ENCODE measurements around the gene DCC.

DCC gene

DNA sequence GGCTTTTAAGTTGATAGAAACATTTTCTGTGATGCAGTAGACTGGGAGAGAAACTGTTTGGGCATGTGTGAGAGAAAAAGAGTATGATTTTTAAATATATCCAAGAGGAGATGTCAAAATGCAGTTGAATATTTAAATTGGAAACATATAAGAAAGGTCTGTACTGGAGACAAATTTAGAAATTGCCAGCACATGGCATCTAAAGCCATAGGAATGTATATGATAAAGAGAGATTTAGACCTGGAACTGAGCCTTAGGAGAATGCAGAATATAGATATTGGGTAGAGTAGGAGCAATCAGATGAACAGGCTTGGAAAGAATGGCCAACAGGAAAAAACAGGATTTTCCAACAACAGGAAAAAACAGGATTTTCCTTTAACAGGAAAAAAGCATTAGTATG, 1203.7 kb downstream of the DCC start:
- CTCF ChIA-PET = no interaction called here
- H3K27ac ChIP-seq = no peak overlapping the region
- no peak for DNase-seq (ENCODE audit: low spot score)
- POLR2A ChIA-PET (ENCODE audit: low non-redundant PET) = no interaction called here
- TF ChIP-seq, protein P1, sequence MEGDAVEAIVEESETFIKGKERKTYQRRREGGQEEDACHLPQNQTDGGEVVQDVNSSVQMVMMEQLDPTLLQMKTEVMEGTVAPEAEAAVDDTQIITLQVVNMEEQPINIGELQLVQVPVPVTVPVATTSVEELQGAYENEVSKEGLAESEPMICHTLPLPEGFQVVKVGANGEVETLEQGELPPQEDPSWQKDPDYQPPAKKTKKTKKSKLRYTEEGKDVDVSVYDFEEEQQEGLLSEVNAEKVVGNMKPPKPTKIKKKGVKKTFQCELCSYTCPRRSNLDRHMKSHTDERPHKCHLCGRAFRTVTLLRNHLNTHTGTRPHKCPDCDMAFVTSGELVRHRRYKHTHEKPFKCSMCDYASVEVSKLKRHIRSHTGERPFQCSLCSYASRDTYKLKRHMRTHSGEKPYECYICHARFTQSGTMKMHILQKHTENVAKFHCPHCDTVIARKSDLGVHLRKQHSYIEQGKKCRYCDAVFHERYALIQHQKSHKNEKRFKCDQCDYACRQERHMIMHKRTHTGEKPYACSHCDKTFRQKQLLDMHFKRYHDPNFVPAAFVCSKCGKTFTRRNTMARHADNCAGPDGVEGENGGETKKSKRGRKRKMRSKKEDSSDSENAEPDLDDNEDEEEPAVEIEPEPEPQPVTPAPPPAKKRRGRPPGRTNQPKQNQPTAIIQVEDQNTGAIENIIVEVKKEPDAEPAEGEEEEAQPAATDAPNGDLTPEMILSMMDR (conservative IDR thresholded peaks at IDR 0.05; ENCODE audit: low read depth) = no peak

DNA sequence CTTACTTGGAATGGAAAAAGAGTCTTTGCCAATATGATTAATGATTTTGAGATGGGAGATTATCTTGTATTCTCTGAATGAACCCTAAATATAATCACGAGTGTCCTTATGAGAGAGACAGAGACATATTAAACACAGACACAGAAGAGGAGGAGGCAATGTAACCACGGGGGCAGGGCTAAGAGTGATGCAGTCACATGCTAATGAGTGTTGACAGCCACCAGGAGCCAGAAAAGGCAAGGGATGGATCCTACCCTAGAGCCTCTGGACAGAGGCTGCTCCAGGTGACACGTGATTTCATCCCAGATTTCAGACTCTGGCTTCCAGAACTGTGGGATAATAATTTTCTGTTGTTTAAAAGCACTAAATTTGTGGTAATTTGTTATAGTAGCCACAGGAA, 1204.9 kb downstream of the DCC start:
- ChIA-PET CTCF (no interaction called here), POLR2A (ENCODE audit: low non-redundant PET) (no interaction called here)
- H3K27ac ChIP-seq = no peak overlapping the region
- no peak for DNase-seq (ENCODE audit: low spot score)
- TF ChIP-seq, protein P1 (conservative IDR thresholded peaks at IDR 0.05; ENCODE audit: low read depth) = no peak

DNA sequence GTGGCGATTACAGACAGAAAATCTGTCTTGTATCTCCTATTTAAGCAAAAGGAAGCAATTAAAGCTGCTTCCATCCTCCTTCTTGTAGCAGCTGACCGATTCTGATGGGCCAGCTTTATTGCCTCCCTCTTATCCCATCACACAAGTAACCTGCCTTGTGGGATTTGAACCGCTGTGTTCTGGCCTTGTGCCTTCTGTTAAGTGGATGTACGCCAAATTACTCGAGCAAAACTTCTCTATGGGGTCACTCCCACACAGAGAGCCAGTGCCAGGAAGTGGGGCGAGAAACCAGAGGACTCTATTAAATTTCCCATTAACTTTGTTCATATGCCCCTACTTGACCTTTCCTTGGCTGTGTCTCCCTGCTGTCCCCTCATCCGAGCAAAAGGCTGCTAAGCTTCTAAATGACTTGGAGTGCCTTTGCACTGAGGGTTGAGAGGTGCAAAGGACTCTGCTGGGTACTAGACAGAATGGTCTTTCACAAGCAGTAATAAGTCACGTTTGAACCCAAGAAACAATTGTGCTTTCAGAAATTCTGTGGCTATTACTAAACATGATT, 1212.0 kb downstream of the DCC start:
- no peak for DNase-seq (ENCODE audit: low spot score)
- H3K27ac ChIP-seq = no peak overlapping the region
- ChIA-PET CTCF (no interaction called here), POLR2A (ENCODE audit: low non-redundant PET) (no interaction called here)
- TF ChIP-seq, protein P1 (conservative IDR thresholded peaks at IDR 0.05; ENCODE audit: low read depth) = no peak

DNA sequence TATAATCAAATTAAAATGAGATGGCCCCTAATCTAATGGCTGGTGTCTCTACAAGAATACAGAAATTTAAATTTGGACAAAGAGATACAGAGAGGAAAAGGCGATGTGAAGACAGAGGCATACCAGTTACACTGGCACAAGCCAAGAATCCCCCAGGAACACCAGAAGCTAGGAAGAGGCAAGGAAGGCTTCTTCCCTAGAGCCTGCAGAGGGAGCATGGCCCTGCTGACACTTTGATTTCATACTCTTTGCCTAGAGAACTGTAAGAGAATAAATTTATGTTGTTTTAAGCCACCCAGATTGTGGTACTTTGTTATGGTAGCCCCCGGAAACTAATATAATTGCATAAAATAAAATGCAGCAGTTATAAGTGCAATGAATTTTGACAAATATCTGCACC, 1213.0 kb downstream of the DCC start:
- DNase-seq (ENCODE audit: low spot score) = no peak
- ChIA-PET CTCF (no interaction called here), POLR2A (ENCODE audit: low non-redundant PET) (no interaction called here)
- TF ChIP-seq, protein P1 (conservative IDR thresholded peaks at IDR 0.05; ENCODE audit: low read depth) = no peak
- no peak overlapping the region for H3K27ac ChIP-seq

DNA sequence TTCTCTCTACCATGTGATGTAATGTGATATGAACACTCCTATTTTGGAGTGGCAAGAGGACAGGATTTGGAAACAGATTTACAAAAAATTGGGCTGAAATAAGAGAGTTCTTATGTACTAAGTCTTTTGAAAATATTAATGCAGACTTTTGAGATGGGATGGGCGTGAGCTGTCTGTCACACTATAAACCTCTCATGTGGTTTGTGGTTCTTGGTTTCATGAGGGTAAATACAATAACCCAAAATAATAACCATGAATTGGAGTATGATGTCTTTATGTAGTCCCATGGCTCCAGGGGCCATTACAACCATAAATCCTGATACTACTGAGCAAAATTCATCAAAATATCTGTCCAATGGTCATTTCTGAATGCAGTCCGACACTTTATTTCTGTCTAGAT, 1216.5 kb downstream of the DCC start:
- no peak for DNase-seq (ENCODE audit: low spot score)
- ChIA-PET POLR2A (ENCODE audit: low non-redundant PET) (no interaction called here), CTCF (no interaction called here)
- TF ChIP-seq, protein P1 (conservative IDR thresholded peaks at IDR 0.05; ENCODE audit: low read depth) = no peak
- H3K27ac ChIP-seq = no peak overlapping the region

DNA sequence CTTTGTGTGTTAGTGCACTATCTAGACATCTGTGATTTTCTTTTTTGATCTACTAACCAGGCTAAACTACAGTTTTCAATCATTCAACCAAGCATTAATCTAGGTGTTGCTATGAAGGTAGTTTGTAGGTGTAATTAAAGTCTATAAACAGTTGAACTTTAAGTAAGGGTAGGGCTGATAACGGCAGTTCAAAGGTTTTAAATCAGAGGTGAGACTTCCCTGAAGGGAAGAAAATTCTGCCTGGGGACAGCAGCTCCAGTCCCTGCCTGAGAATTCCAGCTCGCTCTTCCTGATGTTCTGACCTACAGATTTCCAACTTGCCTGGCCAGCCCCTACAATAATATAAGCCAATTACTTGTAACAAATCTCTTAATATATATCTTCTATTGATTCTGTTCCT, 1220.5 kb downstream of the DCC start:
- no peak for DNase-seq (ENCODE audit: low spot score)
- POLR2A ChIA-PET (ENCODE audit: low non-redundant PET) = no interaction called here
- TF ChIP-seq, protein P1 (conservative IDR thresholded peaks at IDR 0.05; ENCODE audit: low read depth) = no peak
- H3K27ac ChIP-seq = no peak overlapping the region
- CTCF ChIA-PET = no interaction called here

DNA sequence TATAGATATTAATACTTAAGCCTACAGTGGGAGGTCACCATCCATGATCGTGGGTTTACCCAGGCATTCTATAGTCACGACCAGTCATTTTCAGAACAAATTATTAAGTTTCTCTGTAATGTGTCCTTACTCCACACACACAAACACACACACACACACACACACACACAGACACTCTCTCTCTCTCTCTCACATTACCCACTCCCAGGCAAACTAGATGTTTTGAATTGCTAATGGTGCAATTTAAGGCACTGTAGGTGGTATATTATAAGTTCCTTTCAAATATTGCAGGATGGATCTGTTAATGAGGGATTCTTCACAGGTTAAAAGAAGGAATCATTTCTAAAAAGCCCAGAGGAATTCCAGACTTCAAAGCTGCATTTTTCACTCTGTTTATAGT, 1226.6 kb downstream of the DCC start:
- ChIA-PET CTCF (no interaction called here), POLR2A (ENCODE audit: low non-redundant PET) (no interaction called here)
- H3K27ac ChIP-seq = no peak overlapping the region
- no peak for DNase-seq (ENCODE audit: low spot score)
- TF ChIP-seq, protein P1 (conservative IDR thresholded peaks at IDR 0.05; ENCODE audit: low read depth) = no peak

Data from RWPE1 (cell line).